Loucy (cell line): ENCODE data around the gene ACTL8.

Experiments
- H2AFZ ChIP-seq: fragments of 200-600 bp; sonication (generic); 2 replicates; pipeline ENCODE4 v1.6.0; 2016; ENCODE audit warnings: antibody characterized with exemption, mild to moderate bottlenecking, low read length, moderate library complexity
- H3F3A ChIP-seq: fragments of 200-600 bp; 2 replicates; pipeline ENCODE4 v1.6.0; 2016; ENCODE audit warnings: antibody characterized with exemption, low read depth, mild to moderate bottlenecking
- H3K27me3 ChIP-seq: fragments of 200-600 bp; sonication (generic); 2 replicates; pipeline ENCODE4 v1.6.1; 2014; ENCODE audit warnings: low read length, mild to moderate bottlenecking; ENCODE audit not compliant: insufficient read depth, poor library complexity, severe bottlenecking
- H3K36me3 ChIP-seq: fragments of 200-600 bp; sonication (generic); 2 replicates; pipeline ENCODE4 v1.6.1; 2016; ENCODE audit warnings: low read length; ENCODE audit not compliant: insufficient read depth
- H3K4me1 ChIP-seq: fragments of 200-600 bp; sonication (generic); 2 replicates; pipeline ENCODE4 v1.5.1; 2014; ENCODE audit warnings: low read length, mild to moderate bottlenecking; ENCODE audit not compliant: insufficient read depth, poor library complexity, severe bottlenecking
- H3K4me2 ChIP-seq: fragments of 200-600 bp; sonication (generic); 2 replicates; pipeline ENCODE4 v1.6.0; 2014; ENCODE audit warnings: antibody characterized with exemption, low read length, low read depth, mild to moderate bottlenecking; ENCODE audit not compliant: poor library complexity, severe bottlenecking
- H3K4me3 ChIP-seq: fragments of 200-600 bp; sonication (generic); 2 replicates; pipeline ENCODE4 v1.5.1; 2014; ENCODE audit warnings: low read length, mild to moderate bottlenecking, mixed read lengths; ENCODE audit not compliant: poor library complexity, severe bottlenecking
- H3K79me2 ChIP-seq: fragments of 200-600 bp; sonication (generic); 2 replicates; pipeline ENCODE4 v1.6.1; 2014; ENCODE audit warnings: low read length; ENCODE audit not compliant: insufficient read depth
- H3K9ac ChIP-seq: fragments of 200-600 bp; sonication (generic); 2 replicates; pipeline ENCODE4 v1.6.0; 2014; ENCODE audit warnings: mild to moderate bottlenecking, low read depth, low read length, moderate library complexity; ENCODE audit not compliant: poor library complexity, severe bottlenecking
- H3K9me2 ChIP-seq: fragments of 200-600 bp; sonication (generic); replicated peaks from 2 replicates; pipeline ENCODE4 v1.6.1; 2016; ENCODE audit warnings: low read depth, low read length, mixed read lengths
- H3K9me3 ChIP-seq: fragments of 200-600 bp; sonication (generic); 2 replicates; pipeline ENCODE4 v1.6.1; 2014; ENCODE audit warnings: mild to moderate bottlenecking, antibody characterized with exemption, low read length, low read depth; ENCODE audit not compliant: insufficient read depth
- H4K20me1 ChIP-seq: fragments of 200-600 bp; sonication (generic); 2 replicates; pipeline ENCODE4 v1.6.0; 2014; ENCODE audit warnings: antibody characterized with exemption, low read length, mild to moderate bottlenecking; ENCODE audit not compliant: insufficient read depth, poor library complexity, severe bottlenecking
- CTCF ChIP-seq: fragments of 200-600 bp; sonication (generic); conservative IDR thresholded peaks from 2 replicates; pipeline ENCODE4 v1.5.1; 2014; ENCODE audit warnings: mild to moderate bottlenecking, antibody characterized with exemption, low read length
- EZH2phosphoT487 ChIP-seq: fragments of 200-600 bp; IDR thresholded peaks from 2 replicates; pipeline ENCODE4 v1.6.1; 2018; ENCODE audit warnings: antibody characterized with exemption, mild to moderate bottlenecking, moderate library complexity, borderline replicate concordance

Gene ACTL8

GRCh38 chr1:17870679-17871078 is 115.5 kb downstream of the ACTL8 start:
- Histone ChIP-seq H3K9ac (no peak overlapping the region), H3K36me3 (no peaks in the 10 kb centered on the region), H3K9me2 (no peaks in the 10 kb centered on the region), H4K20me1 (no peaks in the 10 kb centered on the region), H2AFZ (no peak overlapping the region), H3K4me1 (no peaks in the 10 kb centered on the region), H3K9me3 (peaks cover 4% of the 10 kb centered on the region; the same call in 1 of the 2 replicates), H3K4me2 (no peak overlapping the region), H3K27me3 (no peaks in the 10 kb centered on the region), H3K79me2 (no peaks in the 10 kb centered on the region), H3K4me3 (no peak overlapping the region), H3F3A (no peaks in the 10 kb centered on the region)
- TF ChIP-seq CTCF (no peak), EZH2phosphoT487 (no peak)

GRCh38 chr1:17873007-17873675 is 118.0 kb downstream of the ACTL8 start:
- Histone ChIP-seq H3F3A (no peaks in the 10 kb centered on the region), H3K4me1 (no peaks in the 10 kb centered on the region), H4K20me1 (no peaks in the 10 kb centered on the region), H3K79me2 (no peaks in the 10 kb centered on the region), H3K9ac (no peak overlapping the region), H3K27me3 (no peaks in the 10 kb centered on the region), H3K4me2 (no peak overlapping the region), H3K36me3 (no peaks in the 10 kb centered on the region), H3K9me2 (no peaks in the 10 kb centered on the region), H3K9me3 (no peaks in the 10 kb centered on the region), H3K4me3 (no peak overlapping the region), H2AFZ (no peak overlapping the region)
- no peak for TF ChIP-seq EZH2phosphoT487
- TF ChIP-seq CTCF = no peak

GRCh38 chr1:17874231-17874630 is 119.1 kb downstream of the ACTL8 start:
- Histone ChIP-seq H3K36me3 (no peaks in the 10 kb centered on the region), H3K9me2 (no peaks in the 10 kb centered on the region)

More at GRCh38 chr1:17874231-17874630, 119.1 kb downstream of the ACTL8 start:
- no peak overlapping the region for H3K9ac ChIP-seq
- no peaks in the 10 kb centered on the region for H4K20me1 ChIP-seq
- H3K9me3 ChIP-seq = no peaks in the 10 kb centered on the region; the same call in 1 of the 2 replicates
- TF ChIP-seq CTCF (no peak), EZH2phosphoT487 (no peak)
- H3F3A ChIP-seq = no peaks in the 10 kb centered on the region
- H3K4me2 ChIP-seq = no peak overlapping the region
- no peak overlapping the region for H3K4me3 ChIP-seq
- H2AFZ ChIP-seq = no peak overlapping the region
- H3K27me3 ChIP-seq = no peaks in the 10 kb centered on the region
- no peaks in the 10 kb centered on the region for H3K4me1 ChIP-seq
- H3K79me2 ChIP-seq = no peaks in the 10 kb centered on the region
